WERI-Rb-1 (cell line): ENCODE results near the gene USP6NL.
"Not testable (repeated sequence)": the region's sequence is repeated elsewhere in the genome, so short reads cannot be mapped to it uniquely, and the experiment has no call there.

Source experiments
- DNase-seq: peaks from one replicate; pipeline ENCODE4 v3.0.0-alpha.2; 2020
- H3K27ac ChIP-seq: fragments of 250-450 bp; sonication (Bioruptor Pico); 2 replicates; pipeline ENCODE4 v1.5.1; 2020; ENCODE audit warnings: mild to moderate bottlenecking, moderate library complexity
- H3K27me3 ChIP-seq: fragments of 250-450 bp; sonication (Bioruptor Pico); 2 replicates; pipeline ENCODE4 v1.5.1; 2021; ENCODE audit warnings: mild to moderate bottlenecking, low read depth, moderate library complexity; ENCODE audit not compliant: insufficient read depth, severe bottlenecking
- H3K36me3 ChIP-seq: fragments of 250-450 bp; sonication (Bioruptor Pico); 2 replicates; pipeline ENCODE4 v1.5.1; 2020; ENCODE audit warnings: mild to moderate bottlenecking, moderate library complexity
- H3K4me3 ChIP-seq: 2 replicates; pipeline ENCODE4 v1.5.1; 2011; ENCODE audit warnings: low read depth, mild to moderate bottlenecking, control low read depth, low read length
- H3K9me3 ChIP-seq: fragments of 250-450 bp; sonication (Bioruptor Pico); 2 replicates; pipeline ENCODE4 v1.5.1; 2021; ENCODE audit warnings: mild to moderate bottlenecking, moderate library complexity; ENCODE audit not compliant: severe bottlenecking
- CTCF ChIP-seq: IDR thresholded peaks from 2 replicates; pipeline ENCODE4 v1.5.1; 2011; ENCODE audit warnings: low read depth, mild to moderate bottlenecking, control low read depth, inconsistent platforms, low read length

Gene USP6NL

DNA sequence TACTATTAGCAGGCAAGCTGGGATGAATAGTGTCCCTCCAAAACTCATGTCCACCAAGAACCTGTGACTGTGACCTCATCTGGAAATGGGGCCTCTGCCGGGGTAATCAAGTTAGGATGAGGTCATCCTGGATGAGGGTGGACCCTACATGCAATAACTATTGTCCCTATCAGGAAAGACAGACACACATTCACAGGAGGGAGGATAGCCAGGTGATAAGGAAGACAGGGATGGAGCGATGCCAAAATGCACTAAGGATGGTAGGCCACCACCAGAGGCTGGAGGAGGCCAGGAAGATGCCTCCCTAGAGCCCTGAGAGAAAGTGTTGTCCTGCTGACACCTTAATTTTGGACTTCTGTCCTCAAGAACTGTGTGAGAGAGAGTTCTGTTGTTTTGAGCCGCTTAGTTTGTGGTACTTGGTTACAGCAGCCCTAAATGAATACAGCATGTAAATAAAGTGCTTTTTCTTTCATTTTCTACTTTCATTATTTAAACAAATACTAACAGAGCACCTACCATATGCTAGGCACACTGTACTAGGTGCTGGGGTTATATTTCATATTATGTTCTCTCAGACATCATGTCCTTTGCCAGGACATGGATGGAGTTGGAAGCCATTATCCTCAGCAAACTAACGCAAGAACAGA, 111.9 kb downstream of the USP6NL start:
- H3K27me3 ChIP-seq = no peaks in the 10 kb centered on the region
- no peak overlapping the region for H3K27ac ChIP-seq
- H3K36me3 ChIP-seq = no peaks in the 10 kb centered on the region
- no peak overlapping the region for H3K4me3 ChIP-seq
- no peak for TF ChIP-seq CTCF
- no peak for DNase-seq
- H3K9me3 ChIP-seq = no peaks in the 10 kb centered on the region

DNA sequence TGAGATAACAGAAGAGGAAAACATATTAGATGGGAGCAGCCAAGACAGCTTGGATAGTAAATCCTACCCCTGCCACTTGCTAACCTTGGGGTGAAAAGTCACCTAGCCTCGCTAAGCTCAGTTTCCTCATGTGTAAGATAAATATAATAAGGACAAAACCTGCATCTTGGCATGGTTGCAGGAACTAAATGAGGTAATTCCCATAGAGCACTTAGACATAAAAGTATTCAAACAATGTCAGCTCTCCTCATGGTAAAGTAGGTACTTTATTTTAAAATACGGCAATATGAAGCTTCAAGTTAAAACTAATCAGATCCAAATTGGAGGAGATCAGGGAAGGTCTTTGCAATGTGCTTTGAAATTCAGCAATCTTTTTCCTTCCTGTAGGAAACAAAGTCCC, 113.1 kb downstream of the USP6NL start:
- no peak for TF ChIP-seq CTCF
- no peaks in the 10 kb centered on the region for H3K36me3 ChIP-seq
- DNase-seq = no peak
- H3K9me3 ChIP-seq = no peaks in the 10 kb centered on the region
- H3K27ac ChIP-seq = no peak overlapping the region
- H3K27me3 ChIP-seq = no peaks in the 10 kb centered on the region
- H3K4me3 ChIP-seq = no peak overlapping the region

DNA sequence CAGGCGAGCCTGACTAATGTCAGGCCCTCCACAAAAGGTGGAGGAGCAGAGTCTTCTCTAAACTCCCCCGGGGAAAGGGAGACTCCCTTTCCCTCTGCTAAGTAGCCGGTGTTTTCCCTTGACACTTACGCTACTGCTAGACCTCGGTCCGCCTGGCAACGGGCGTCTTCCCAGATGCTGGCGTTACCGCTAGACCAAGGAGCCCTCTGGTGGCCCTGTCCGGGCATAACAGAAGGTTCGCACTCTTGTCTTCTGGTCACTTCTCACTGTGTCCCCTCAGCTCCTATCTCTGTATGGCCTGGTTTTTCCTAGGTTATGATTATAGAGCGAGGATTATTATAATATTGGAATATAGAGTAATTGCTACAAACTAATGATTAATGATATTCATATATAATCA, 116.5 kb downstream of the USP6NL start:
- H3K36me3 ChIP-seq, H3K27me3 ChIP-seq, H3K9me3 ChIP-seq, H3K27ac ChIP-seq, H3K4me3 ChIP-seq: not testable (repeated sequence)
- peak; percentile 24 for DNase-seq

GRCh38 chr10:11493646-11494045, 117.8 kb downstream of the USP6NL start:
- Histone ChIP-seq H3K4me3 (no peak overlapping the region), H3K9me3 (no peaks in the 10 kb centered on the region), H3K27me3 (no peaks in the 10 kb centered on the region), H3K36me3 (no peaks in the 10 kb centered on the region), H3K27ac (no peak overlapping the region)
- DNase-seq = no peak
- no peak for TF ChIP-seq CTCF

- no peaks in the 10 kb centered on the region for H3K36me3 ChIP-seq
- H3K27me3 ChIP-seq = no peaks in the 10 kb centered on the region
- H3K4me3 ChIP-seq = no peak overlapping the region
- no peak overlapping the region for H3K27ac ChIP-seq
- H3K9me3 ChIP-seq = no peaks in the 10 kb centered on the region
- no peak for DNase-seq
- no peak for TF ChIP-seq CTCF
These were observed 120.4 kb downstream of the USP6NL start for GRCh38 chr10:11491087-11491486.

DNA sequence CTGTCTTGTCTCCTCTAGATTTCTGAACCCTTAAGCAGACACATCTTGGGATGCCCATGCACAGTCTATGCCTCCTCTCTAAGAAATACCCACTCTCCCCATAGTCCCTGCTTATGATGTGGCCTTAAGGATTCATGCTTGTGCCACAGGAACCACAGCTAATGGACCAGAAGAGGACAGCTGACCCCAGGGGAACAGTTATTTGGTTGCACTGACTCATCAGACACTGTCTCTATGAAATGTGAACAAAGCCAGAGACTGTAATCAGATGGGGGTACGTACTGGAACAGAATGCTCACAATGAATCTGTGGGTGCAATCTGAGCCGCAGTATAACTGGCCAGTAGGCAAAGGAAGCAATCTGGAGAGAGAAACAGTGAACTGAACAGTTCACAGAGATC, 121.9 kb downstream of the USP6NL start:
- no peak overlapping the region for H3K27ac ChIP-seq
- no peaks in the 10 kb centered on the region for H3K36me3 ChIP-seq

More for the DNA sequence above, 121.9 kb downstream of the USP6NL start:
- H3K9me3 ChIP-seq = no peaks in the 10 kb centered on the region
- no peak for TF ChIP-seq CTCF
- no peak for DNase-seq
- H3K27me3 ChIP-seq = no peaks in the 10 kb centered on the region
- no peak overlapping the region for H3K4me3 ChIP-seq
